HG03342 (cell line): ENCODE measurements around the gene SH3BP2.
A peak's percentile ranks its signal among the peaks of the same experiment; 100 is the strongest.
"Not testable (repeated sequence)": the region's sequence is repeated elsewhere in the genome, so short reads cannot be mapped to it uniquely, and the experiment has no call there.

ENCODE experiments used
- ATAC-seq: cut with Tn5 transposase; IDR thresholded peaks from one replicate; pipeline ENCODE4 v1.9.1; 2021; ENCODE audit warnings: mild to moderate bottlenecking, moderate library complexity; ENCODE audit not compliant: unreplicated experiment

Gene SH3BP2

GRCh38 chr4:2762486-2763370, 30.2 kb upstream of the SH3BP2 start:
- not testable (repeated sequence) for ATAC-seq

DNA sequence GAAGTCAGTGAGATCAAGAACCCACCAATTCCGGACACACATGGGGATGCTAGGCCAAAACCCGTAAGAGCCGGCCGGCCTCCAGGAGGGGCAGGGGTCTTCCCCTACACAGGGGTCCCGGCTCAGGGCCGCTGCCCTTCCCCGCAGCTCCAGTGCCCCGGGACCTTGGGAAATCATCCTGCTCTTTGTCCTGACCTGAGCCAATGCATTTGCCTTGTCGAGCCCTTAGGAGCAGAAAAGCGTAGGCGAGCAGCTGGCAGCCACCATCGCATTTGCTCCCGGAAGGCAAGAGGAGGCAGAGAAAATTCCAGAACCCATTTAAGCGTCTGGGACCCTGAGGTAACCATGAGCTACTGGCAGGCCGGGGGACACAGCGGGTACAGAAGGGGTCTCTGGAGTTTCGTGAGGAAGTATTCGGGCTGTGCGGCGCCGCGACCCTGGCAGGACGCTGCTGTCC, 29.3 kb upstream of the SH3BP2 start:
- ATAC-seq = no peak

GRCh38 chr4:2765832-2766526, 26.9 kb upstream of the SH3BP2 start:
- ATAC-seq = no peak

- ATAC-seq = no peak
Observed at GRCh38 chr4:2767046-2767704, 25.7 kb upstream of the SH3BP2 start.

GRCh38 chr4:2767705-2768074, 25.2 kb upstream of the SH3BP2 start:
- no peak for ATAC-seq

DNA sequence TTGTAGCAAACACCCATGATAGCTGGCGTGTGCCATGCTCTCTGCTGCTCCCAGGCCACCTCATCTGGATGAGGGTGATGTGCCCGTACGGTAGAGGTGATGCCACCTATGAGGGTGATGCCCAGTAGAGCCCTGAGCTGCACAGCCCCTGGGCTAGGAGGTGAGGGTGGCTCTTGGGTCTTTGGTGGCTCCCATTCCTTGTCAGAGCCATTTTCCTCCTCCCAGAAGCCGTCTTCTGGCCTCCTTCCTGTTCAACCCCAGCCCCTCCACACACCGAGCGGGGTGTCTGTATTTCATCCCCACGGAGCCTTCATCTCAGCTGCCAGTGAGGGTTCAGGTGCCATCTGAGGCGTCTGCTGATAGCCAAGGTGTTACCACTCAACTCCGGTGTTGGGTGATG, 24.8 kb upstream of the SH3BP2 start:
- no peak for ATAC-seq

GRCh38 chr4:2768921-2769336, 24.0 kb upstream of the SH3BP2 start:
- ATAC-seq = no peak

GRCh38 chr4:2771264-2771663, 21.6 kb upstream of the SH3BP2 start:
- ATAC-seq = no peak

- ATAC-seq = not testable (repeated sequence)
Observed at GRCh38 chr4:2780643-2781042, 12.2 kb upstream of the SH3BP2 start.

GRCh38 chr4:2781911-2782310, 11.0 kb upstream of the SH3BP2 start:
- no peak for ATAC-seq

DNA sequence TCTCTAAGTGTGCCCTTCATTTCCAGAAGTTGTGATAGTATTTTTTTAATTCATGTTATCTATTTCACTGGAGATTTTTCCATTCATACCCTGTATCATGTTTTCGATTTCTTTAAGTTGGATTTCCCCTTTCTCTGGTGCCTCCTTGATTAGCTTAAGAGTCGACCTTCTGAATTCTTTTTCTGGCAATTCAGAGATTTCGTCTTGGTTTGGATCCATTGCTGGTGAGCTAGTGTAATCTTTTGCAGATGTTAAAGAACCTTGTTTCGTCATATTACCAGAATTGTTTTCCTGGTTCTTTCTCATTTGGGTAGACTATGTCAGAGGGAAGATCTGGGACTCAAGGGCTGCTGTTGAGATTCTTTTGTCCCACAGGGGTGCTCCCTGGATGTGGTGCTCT, 9.1 kb upstream of the SH3BP2 start:
- no peak for ATAC-seq

DNA sequence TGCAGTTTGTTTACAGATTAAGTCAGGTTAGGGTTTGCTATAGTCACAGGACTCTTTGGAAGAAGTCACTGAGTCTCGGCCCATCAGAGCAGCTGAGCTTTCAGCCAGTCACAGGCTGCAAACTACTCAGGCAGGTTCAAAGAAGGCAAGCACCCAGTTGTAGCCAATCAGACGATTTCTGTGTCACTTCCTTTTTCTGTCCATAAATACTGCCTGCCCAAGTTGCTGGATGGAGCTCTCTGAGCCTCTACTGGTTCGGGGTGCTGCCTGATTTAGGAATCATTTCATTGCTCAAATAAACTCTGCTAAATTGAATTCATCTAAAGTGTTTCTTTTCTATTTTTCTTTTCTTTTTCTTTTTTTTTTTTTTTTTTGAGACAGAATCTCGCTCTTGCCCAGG, 7.3 kb upstream of the SH3BP2 start:
- ATAC-seq = no peak

DNA sequence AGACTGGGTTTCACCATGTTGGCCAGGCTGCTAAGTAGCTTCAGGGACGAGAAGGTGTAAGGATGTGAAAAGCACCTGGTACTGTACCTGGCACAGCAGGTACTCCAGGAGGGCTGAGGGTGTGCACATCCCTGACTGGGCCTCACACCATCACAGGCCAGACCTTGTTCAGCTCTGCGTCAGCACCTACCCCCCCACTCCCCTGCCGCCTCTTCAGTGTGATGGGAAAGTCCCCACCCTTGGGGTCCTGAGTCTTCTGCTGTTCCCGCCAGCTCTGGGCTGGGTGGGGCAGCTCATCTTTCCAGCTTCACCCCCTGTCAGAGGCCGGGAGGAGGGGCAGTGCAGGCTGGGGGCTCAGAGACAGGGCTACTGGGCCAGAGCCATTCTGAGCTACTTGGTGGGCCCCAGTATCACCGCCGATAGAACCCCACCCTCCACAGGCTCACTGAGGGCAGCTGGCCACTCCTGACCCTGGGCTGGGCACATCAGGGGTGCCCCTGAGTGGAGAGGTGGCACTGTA, 6.7 kb upstream of the SH3BP2 start:
- ATAC-seq = no peak

DNA sequence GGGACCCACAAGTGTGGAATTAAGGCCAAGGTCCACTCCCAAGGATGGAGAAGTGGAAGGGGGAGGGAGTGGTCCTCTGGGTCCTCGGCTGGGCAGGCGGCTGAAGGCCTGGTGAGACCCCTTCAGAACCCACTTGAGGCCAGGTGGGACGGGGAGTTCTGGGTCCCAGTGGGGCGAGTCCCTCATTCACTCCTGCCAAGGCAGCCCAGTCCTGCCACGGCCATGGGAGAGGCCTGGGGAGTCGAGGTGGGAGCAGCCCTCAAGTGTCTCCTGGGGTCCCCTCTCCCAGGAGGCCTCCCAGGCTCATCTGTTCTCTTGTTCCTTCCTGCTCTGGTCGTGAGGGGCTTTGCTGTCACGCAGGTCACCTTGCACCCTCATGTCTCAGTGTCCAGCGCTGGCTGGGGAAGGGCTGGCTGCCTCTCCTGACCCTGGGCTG, 6.1 kb upstream of the SH3BP2 start:
- no peak for ATAC-seq

- peak; percentile 57 for ATAC-seq
Observed at GRCh38 chr4:2787230-2788100, 5.4 kb upstream of the SH3BP2 start.

DNA sequence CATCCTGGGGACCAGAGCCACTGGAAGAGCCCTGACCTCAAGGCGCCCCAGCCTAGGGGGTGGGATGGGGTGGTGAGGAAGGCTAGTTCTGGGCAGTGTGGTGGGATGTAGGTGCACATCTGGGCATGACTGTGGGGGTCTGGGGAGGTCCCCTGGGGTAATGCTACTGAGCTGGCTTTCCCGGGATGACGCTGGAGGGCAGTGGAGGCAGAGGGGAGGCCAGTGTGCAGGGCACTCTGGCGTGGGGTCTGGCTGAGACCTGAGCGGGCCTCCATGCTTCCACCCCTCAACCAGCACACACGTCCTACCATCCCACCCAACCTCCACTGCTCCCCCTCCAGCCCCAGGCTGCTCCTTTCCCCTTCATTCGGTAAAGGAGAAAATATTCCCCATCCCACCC, 4.8 kb upstream of the SH3BP2 start:
- ATAC-seq = no peak

DNA sequence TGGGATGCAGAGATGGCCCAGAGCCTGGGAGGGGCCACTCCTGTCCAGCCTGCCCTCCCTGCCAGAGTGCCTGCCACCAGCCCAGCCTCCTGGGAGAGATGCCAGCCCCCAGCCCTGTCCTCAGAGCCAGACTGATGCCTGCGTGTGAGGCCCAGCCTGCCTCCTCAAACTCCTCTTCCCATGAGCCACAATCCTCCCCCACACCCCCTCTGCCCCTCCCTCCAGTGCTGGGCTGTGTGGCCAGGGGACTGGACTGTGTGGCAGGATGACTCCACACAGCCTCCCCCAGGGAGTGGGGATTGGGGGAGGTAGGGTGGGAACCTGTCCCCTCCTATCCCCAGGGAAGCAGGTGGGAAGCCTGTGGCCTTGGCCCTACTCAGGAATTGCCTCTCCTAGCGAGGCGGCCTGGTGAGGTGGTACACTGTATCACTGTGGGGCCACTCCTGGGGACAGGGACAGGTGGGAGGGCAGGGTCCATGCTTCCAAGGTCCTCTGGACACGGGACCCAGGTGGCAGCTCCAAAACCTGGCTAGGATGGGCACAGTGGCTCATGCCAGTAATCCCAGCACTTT, 4.3 kb upstream of the SH3BP2 start:
- no peak for ATAC-seq

- no peak for ATAC-seq
Observed at GRCh38 chr4:2789351-2789750, 3.5 kb upstream of the SH3BP2 start.

- no peak for ATAC-seq
Observed at GRCh38 chr4:2789793-2790582, 2.9 kb upstream of the SH3BP2 start.
